ENCODE measurements around the gene HYAL2.

DNA sequence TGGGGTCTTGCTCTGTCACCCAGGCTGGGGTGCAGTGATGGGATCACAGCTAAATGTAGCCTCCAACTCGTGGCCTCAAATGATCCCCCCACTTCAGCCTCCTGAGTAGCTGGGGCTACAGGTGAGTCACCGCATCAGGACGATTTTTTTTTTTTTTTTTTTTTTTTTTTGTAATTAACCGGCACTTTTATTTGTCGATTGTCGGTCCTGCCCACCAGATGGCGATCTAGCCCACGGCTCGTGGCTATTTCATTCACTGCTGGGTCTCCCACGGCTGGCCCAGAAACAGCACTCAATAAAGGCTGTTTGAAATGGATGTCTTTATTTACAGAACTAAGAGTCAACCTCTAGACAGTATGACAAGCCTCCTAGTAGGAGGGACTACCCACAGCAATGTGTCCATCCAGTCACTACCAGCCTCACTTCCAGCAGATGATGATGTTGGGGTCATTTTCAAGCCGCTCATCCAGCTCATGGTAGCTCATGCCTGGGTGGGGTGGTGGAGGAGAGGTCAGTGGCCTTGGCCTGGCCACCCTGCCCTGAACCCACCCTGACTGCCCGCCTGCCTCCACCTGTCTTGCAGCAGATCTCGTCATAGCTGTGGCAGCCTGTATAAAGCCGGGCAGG is 24.8 kb upstream of the HYAL2 start:
- TF ChIP-seq RFX5 (IDR thresholded peaks at IDR 0.05) (no peak), CHD2 (IDR thresholded peaks at IDR 0.05; ENCODE audit: low read length, partially characterized antibody) (no peak), SMC3 (IDR thresholded peaks at IDR 0.05) (peak; percentile 26; the same call in 1 of the 3 replicates), CBX8 (IDR thresholded peaks at IDR 0.05) (no peak), ZSCAN20 (CRISPR knock-in tag; IDR thresholded peaks at IDR 0.05) (no peak), RAD21 (conservative IDR thresholded peaks at IDR 0.05 in 1 of 2, IDR thresholded peaks at IDR 0.05 in 1 of 2) (peak; percentile 54 to 61), POLR2A (IDR thresholded peaks at IDR 0.05; ENCODE audit: low read length) (no peak), EHF (CRISPR knock-in tag; IDR thresholded peaks at IDR 0.05) (no peak), EP300 (IDR thresholded peaks at IDR 0.05) (no peak), CBX2 (IDR thresholded peaks at IDR 0.05; ENCODE audit: borderline replicate concordance, low read depth) (no peak), BCL3 (IDR thresholded peaks at IDR 0.05) (no peak), NFE2L2 (conservative IDR thresholded peaks at IDR 0.05; ENCODE audit: low read length) (no peak)
- TF ChIP-seq, protein P1, sequence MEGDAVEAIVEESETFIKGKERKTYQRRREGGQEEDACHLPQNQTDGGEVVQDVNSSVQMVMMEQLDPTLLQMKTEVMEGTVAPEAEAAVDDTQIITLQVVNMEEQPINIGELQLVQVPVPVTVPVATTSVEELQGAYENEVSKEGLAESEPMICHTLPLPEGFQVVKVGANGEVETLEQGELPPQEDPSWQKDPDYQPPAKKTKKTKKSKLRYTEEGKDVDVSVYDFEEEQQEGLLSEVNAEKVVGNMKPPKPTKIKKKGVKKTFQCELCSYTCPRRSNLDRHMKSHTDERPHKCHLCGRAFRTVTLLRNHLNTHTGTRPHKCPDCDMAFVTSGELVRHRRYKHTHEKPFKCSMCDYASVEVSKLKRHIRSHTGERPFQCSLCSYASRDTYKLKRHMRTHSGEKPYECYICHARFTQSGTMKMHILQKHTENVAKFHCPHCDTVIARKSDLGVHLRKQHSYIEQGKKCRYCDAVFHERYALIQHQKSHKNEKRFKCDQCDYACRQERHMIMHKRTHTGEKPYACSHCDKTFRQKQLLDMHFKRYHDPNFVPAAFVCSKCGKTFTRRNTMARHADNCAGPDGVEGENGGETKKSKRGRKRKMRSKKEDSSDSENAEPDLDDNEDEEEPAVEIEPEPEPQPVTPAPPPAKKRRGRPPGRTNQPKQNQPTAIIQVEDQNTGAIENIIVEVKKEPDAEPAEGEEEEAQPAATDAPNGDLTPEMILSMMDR (IDR thresholded peaks at IDR 0.05), result peak; percentile 58

Measured in A549 (cell line).